Posterior cingulate gyrus (tissue), 11 donors: ENCODE measurements around the gene PCDHGA9.
"Not testable (repeated sequence)": the region's sequence is repeated elsewhere in the genome, so short reads cannot be mapped to it uniquely, and the experiment has no call there.

Experiments
- DNase-seq, 10 donors: peaks; one replicate each; pipeline versions ENCODE4 v3.0.0 to v3.0.0-alpha.2; 2020 to 2021; ENCODE audit warnings: mixed read lengths in 3 of 10
- intact Hi-C: fragments of 100-400 bp; cut with DNase I; formaldehyde crosslinking; loops from one replicate; pipeline ENCODE4 v1.15.1; 2023

Gene PCDHGA9

DNA sequence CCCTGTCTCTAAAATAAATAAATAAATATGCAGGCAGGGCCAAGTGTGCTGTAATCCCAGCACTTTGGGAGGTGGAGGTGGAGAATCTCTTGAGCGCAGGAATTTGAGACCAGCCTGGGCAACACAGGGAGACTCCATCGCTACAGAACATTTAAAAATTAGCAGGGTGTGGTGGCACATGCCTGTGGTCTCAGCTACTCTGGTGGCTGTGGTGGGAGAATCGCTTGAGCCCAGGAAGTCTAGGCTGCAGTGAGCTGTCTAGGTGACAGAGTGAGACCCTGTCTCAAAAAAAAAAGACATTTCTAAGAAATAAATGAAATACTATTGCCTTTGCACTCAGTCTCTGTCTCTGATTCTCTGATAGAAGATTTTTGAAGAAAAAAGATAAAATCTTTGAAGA is 9.0 kb downstream of the PCDHGA9 start:
- intact Hi-C loops = no loop called here
- DNase-seq = no peak

DNA sequence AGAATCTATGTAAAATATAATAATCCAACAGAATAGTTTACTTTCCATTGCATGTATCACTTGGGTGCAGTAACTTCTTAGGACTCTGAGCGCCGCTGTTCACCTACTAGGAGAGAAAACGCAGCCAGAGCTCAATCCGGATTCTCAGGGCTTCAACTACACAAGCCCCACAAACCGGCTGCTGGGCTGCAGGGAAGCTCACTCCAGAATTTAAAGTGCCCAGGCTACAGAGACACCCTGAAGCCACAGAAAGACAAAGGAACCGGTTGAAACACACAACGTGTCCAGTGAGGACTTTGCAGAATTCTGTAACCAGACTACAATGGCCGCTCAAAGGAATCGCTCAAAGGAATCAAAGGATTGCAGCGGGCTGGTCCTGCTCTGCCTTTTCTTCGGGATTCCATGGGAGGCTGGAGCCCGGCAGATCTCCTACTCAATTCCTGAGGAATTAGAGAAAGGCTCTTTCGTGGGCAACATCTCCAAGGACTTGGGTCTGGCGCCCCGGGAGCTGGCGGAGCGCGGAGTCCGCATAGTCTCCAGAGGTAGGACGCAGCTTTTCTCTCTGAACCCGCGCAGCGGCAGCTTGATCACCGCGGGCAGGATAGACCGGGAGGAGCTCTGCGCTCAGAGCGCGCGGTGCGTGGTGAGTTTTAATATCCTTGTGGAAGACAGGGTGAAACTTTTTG is 10.4 kb downstream of the PCDHGA9 start, which contains the start of gene PCDHGA10:
PCDHGA10 (plus strand) TSS at position 134 of the 686 bp plus-strand sequence; CDS start at position 323, 189 bp downstream.
- intact Hi-C loops = no loop called here
- peak in 3 of 10 donors; percentile 6 to 75 (median 73) for DNase-seq

DNA sequence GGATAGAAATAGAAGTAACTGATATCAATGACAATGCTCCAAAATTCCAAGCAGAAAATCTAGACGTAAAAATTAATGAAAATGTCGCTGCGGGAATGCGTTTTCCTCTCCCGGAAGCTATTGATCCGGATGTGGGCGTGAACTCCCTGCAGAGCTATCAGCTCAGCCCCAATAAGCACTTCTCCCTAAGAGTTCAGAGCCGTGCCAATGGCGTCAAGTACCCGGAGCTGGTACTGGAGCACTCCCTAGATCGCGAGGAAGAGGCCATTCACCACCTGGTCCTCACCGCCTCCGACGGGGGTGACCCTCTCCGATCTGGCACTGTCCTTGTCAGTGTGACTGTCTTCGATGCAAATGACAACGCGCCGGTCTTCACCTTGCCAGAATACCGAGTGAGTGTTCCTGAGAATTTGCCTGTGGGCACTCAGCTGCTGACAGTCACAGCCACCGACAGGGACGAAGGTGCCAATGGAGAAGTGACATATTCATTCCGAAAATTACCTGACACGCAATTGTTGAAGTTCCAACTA is 11.0 kb downstream of the PCDHGA9 start:
- intact Hi-C loops = no loop called here
- DNase-seq = peak in 2 of 10 donors; percentile 40 to 49

DNA sequence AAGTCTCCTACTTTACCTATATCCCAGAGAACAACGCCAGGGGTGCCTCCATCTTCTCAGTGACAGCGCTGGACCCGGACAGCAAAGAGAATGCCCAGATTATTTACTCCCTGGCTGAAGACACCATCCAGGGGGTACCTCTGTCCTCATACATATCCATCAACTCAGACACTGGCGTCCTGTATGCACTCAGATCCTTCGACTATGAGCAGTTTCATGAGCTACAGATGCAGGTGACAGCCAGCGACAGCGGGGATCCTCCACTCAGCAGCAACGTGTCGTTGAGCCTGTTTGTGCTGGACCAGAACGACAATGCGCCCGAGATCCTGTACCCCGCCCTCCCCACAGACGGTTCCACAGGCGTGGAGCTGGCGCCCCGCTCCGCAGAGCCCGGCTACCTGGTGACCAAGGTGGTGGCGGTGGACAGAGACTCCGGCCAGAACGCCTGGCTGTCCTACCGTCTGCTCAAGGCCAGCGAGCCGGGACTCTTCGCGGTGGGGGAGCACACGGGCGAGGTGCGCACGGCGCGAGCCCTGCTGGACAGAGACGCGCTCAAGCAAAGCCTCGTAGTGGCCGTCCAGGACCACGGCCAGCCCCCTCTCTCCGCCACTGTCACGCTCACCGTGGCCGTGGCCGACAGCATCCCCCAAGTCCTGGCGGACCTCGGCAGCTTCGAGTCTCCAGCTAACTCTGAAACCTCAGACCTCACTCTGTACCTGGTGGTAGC is 12.1 kb downstream of the PCDHGA9 start:
- DNase-seq = peak in 1 of 10 donors; percentile 73
- intact Hi-C loops = loop anchor here (5.0 kb wide), 1 partner anchor 108 kb away; no protein-coding TSS in a partner anchor

DNA sequence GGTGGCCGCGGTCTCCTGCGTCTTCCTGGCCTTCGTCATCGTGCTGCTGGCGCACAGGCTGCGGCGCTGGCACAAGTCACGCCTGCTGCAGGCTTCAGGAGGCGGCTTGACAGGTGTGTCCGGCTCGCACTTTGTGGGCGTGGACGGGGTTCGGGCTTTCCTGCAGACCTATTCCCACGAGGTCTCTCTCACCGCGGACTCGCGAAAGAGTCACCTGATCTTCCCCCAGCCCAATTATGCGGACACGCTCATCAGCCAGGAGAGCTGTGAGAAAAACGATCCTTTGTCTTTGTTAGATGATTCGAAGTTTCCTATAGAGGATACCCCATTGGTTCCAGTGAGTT is 12.7 kb downstream of the PCDHGA9 start:
- DNase-seq = peak in 1 of 10 donors; percentile 44
- intact Hi-C loops = loop anchor here (5.0 kb wide), 1 partner anchor 107 kb away; no protein-coding TSS in a partner anchor

DNA sequence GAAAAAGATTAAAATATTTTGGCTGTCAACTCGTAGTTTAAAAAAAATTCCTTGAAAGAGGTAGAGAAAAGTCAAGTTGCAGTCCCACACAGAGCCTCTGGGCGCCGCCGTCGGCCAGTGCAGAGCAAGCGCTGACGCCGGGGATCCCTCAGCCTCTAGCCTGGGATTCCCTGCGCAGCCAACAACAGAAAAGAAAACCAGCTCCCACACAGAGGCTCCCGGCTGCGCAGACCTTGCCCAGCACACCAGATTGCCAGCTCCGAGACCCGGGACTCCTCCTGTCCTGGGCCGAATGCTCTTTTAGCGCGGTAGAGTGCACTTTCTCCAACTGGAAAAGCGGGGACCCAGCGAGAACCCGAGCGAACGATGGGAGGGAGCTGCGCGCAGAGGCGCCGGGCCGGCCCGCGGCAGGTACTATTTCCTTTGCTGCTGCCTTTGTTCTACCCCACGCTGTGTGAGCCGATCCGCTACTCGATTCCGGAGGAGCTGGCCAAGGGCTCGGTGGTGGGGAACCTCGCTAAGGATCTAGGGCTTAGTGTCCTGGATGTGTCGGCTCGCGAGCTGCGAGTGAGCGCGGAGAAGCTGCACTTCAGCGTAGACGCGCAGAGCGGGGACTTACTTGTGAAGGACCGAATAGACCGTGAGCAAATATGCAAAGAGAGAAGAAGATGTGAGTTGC is 15.1 kb downstream of the PCDHGA9 start, which contains the start of gene PCDHGB7:
PCDHGB7 (plus strand) TSS at position 184 of the 679 bp plus-strand sequence; CDS start at position 367, 183 bp downstream.
- DNase-seq = peak in 7 of 10 donors; percentile 20 to 90 (median 56)
- intact Hi-C loops = loop anchor here (2.0 to 5.0 kb wide), 2 partner anchors 105 to 141 kb away; no protein-coding TSS in a partner anchor

DNA sequence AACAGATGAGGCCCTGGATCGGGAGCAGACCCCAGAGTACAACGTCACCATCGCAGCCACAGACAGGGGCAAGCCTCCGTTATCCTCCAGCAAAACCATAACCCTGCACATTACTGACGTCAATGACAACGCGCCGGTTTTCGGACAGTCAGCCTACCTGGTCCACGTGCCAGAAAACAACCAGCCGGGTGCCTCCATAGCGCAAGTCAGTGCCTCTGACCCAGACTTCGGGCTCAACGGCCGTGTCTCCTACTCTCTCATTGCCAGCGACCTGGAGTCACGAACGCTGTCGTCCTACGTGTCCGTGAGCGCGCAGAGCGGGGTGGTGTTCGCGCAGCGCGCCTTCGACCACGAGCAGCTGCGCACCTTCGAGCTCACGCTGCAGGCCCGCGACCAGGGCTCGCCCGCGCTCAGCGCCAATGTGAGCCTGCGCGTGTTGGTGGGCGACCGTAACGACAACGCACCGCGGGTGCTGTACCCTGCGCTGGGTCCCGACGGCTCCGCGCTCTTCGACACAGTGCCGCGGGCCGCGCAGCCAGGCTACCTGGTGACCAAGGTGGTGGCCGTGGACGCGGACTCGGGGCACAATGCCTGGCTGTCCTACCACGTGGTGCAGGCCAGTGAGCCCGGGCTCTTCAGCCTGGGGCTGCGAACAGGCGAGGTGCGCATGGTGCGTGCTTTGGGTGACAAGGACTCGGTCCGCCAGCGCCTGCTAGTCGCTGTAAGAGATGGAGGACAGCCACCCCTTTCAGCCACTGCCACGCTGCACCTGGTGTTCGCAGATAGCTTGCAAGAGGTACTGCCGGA is 16.7 kb downstream of the PCDHGA9 start:
- intact Hi-C loops = loop anchor here (5.0 kb wide), 1 partner anchor 103 kb away; no protein-coding TSS in a partner anchor
- DNase-seq = peak in 2 of 10 donors; percentile 68 to 76

DNA sequence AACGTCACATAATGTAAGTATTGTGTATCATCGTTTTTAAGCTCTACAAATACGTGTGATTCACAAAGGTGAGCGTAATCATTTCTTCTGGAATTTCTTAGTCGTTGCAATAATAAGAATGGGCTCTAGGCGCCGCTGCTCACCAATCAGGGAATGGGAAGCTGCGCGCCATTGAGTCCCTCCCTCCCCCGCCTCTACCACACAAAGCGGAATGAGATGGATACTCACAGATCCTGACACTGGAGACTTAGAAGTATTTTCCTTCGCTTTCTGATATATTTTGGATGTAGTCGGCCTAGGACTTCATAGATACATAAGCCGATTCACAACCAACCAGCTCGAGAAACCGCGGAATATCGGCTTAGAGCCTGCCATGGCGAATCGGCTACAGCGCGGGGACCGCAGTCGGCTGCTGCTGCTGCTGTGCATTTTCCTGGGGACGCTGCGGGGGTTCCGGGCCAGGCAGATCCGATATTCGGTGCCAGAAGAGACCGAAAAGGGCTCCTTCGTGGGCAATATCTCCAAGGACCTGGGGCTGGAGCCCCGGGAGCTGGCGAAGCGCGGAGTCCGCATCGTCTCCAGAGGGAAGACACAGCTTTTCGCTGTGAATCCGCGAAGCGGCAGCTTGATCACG is 18.4 kb downstream of the PCDHGA9 start, which contains the start of gene PCDHGA11:
PCDHGA11 (plus strand) TSS at position 197 of the 634 bp plus-strand sequence; CDS start at position 374, 177 bp downstream.
- peak in 1 of 10 donors; percentile 66 for DNase-seq
- intact Hi-C loops = no loop called here

DNA sequence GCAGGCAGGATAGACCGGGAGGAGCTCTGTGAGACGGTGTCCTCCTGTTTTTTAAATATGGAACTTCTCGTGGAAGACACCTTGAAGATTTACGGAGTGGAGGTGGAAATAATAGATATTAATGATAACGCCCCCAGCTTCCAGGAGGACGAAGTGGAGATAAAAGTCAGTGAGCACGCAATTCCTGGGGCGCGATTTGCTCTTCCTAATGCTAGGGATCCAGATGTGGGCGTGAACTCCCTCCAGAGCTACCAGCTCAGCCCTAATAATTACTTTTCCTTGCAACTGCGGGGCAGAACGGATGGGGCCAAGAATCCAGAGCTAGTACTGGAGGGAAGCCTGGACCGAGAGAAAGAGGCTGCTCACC is 18.9 kb downstream of the PCDHGA9 start:
- DNase-seq = no peak
- intact Hi-C loops = no loop called here

DNA sequence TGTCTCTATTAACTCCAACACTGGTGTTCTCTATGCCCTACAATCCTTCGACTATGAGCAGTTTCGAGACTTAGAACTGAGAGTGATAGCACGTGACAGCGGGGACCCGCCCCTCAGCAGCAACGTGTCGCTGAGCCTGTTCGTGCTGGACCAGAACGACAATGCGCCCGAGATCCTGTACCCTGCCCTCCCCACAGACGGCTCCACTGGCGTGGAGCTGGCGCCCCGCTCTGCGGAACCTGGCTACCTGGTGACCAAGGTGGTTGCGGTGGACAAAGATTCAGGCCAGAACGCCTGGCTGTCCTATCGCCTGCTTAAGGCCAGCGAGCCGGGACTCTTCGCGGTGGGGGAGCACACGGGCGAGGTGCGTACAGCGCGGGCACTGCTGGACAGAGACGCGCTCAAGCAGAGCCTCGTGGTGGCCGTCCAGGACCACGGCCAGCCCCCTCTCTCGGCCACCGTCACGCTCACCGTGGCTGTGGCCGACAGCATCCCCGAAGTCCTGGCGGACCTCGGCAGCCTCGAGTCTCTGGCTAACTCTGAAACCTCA is 20.2 kb downstream of the PCDHGA9 start:
- DNase-seq = peak in 2 of 10 donors; percentile 59
- intact Hi-C loops = no loop called here

DNA sequence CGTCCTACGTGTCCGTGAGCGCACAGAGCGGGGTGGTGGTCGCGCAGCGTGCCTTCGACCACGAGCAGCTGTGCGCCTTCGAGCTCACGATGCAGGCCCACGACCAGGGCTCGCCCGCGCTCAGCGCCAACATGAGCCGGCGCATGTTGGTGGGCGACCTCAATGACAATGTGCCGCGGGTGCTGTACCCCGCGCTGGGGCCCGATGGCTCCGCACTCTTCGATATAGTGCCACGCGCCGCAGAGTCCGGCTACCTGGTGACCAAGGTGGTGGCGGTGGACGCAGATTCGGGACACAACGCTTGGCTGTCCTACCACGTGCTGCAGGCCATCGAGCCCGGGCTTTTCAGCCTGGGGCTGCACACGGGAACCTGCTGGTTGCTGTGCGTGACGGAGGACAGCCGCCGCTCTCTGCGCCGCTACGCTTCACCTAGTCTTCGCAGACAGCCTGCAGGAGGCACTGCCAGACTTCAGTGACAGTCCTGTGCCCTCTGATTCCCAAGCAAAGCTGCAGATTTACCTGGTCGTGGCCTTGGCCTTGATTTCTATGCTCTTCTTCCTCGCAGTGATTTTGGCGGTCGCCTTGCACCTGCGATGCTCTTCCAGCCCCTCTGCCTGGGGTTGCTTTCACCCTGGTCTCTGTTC is 25.3 kb downstream of the PCDHGA9 start:
- intact Hi-C loops = no loop called here

DNA sequence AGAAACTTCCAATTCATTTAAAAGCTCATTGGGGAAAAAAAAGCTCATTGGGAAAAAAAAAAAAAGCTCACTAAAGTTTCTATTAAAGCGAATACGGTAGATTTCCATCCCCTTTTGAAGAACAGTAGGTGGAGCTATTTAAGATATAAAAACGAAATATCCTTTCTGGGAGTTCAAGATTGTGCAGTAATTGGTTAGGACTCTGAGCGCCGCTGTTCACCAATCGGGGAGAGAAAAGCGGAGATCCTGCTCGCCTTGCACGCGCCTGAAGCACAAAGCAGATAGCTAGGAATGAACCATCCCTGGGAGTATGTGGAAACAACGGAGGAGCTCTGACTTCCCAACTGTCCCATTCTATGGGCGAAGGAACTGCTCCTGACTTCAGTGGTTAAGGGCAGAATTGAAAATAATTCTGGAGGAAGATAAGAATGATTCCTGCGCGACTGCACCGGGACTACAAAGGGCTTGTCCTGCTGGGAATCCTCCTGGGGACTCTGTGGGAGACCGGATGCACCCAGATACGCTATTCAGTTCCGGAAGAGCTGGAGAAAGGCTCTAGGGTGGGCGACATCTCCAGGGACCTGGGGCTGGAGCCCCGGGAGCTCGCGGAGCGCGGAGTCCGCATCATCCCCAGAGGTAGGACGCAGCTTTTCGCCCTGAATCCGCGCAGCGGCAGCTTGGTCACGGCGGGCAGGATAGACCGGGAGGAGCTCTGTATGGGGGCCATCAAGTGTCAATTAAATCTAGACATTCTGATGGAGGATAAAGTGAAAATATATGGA is 27.9 kb downstream of the PCDHGA9 start, which contains the start of gene PCDHGA12:
PCDHGA12 (plus strand) TSS at position 176 of the 782 bp plus-strand sequence; CDS start at position 429, 253 bp downstream.
- intact Hi-C loops = no loop called here
- peak in 1 of 10 donors; percentile 87 for DNase-seq

More for the DNA sequence above, 25.3 kb downstream of the PCDHGA9 start:
- DNase-seq = no peak

DNA sequence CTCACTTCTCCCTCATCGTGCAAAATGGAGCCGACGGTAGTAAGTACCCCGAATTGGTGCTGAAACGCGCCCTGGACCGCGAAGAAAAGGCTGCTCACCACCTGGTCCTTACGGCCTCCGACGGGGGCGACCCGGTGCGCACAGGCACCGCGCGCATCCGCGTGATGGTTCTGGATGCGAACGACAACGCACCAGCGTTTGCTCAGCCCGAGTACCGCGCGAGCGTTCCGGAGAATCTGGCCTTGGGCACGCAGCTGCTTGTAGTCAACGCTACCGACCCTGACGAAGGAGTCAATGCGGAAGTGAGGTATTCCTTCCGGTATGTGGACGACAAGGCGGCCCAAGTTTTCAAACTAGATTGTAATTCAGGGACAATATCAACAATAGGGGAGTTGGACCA is 28.7 kb downstream of the PCDHGA9 start:
- intact Hi-C loops = no loop called here
- peak in 1 of 10 donors; percentile 82 for DNase-seq

DNA sequence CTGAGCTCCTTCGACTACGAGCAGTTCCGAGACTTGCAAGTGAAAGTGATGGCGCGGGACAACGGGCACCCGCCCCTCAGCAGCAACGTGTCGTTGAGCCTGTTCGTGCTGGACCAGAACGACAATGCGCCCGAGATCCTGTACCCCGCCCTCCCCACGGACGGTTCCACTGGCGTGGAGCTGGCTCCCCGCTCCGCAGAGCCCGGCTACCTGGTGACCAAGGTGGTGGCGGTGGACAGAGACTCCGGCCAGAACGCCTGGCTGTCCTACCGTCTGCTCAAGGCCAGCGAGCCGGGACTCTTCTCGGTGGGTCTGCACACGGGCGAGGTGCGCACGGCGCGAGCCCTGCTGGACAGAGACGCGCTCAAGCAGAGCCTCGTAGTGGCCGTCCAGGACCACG is 29.7 kb downstream of the PCDHGA9 start:
- intact Hi-C loops, DNase-seq: not testable (repeated sequence)

DNA sequence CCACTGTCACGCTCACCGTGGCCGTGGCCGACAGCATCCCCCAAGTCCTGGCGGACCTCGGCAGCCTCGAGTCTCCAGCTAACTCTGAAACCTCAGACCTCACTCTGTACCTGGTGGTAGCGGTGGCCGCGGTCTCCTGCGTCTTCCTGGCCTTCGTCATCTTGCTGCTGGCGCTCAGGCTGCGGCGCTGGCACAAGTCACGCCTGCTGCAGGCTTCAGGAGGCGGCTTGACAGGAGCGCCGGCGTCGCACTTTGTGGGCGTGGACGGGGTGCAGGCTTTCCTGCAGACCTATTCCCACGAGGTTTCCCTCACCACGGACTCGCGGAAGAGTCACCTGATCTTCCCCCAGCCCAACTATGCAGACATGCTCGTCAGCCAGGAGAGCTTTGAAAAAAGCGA is 30.1 kb downstream of the PCDHGA9 start:
- DNase-seq, intact Hi-C loops: not testable (repeated sequence)

DNA sequence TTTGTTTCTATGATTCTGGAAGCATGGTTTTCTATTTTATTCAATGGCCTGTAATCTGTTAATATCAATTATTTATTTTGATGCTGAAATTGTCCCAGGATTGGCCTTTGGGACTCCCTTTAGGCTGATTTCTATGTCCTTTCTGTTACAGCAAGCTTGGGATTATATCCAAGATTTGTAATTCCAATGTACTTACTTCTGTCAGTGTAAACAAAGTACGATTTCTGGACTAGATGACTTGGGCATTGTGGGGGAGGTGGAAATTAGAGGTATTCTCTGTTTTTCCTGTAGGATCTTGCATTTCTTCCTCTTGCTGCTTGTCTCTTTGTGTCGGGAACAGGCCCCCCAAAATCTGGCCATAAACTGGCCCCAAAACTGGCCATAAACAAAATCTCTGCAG is 31.4 kb downstream of the PCDHGA9 start:
- intact Hi-C loops = no loop called here
- DNase-seq = no peak

DNA sequence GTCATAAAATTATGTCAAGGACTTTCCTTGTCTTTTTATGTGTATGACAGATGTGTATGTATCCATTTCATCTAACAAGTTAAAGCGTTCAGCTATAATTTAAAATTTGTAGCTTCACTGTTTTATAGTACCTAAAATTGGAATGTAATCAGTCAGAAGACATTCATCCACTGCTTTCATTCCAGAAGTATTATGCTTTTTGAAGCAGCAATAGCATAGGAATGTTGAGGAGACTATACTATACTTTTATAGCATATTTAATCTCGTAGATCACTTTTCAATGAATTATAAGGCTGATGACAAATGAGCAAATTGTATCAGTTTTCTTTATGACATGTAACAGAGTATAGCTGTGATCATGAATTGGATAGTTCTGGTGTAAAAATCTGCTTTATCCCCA is 34.6 kb downstream of the PCDHGA9 start:
- intact Hi-C loops = no loop called here

More for the DNA sequence above, 34.6 kb downstream of the PCDHGA9 start:
- no peak for DNase-seq
